NCI-H2196 (cell line): ENCODE measurements around the gene TMPRSS3.

Experiments
- DNase-seq: peaks from one replicate; lab custom pipeline; 2025; ENCODE audit not compliant: unreplicated experiment; lab: John Stamatoyannopoulos, UW

Gene TMPRSS3

DNA sequence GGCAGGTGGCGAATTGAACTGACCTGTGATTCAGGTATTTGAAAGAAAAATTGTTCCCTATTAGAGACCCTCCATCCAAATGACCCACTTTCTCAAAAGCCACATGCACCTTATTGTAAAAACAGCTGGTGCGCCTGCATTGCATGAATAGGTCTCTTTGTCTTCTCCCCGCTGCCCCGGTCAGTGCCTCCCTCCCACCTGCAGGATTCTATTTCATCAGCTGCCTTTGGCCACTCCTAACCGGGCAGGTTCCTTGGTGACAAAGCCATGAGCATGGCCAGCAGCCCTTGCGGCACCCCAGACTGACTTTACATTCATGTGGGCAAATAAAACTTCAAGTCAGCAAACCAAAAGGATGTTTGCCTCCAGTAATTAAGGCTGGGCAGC, 6.4 kb downstream of the TMPRSS3 start:
- DNase-seq: peak; percentile 91

- DNase-seq: no peak
These were observed 7.0 kb downstream of the TMPRSS3 start for GRCh38 chr21:42388740-42389448.

DNA sequence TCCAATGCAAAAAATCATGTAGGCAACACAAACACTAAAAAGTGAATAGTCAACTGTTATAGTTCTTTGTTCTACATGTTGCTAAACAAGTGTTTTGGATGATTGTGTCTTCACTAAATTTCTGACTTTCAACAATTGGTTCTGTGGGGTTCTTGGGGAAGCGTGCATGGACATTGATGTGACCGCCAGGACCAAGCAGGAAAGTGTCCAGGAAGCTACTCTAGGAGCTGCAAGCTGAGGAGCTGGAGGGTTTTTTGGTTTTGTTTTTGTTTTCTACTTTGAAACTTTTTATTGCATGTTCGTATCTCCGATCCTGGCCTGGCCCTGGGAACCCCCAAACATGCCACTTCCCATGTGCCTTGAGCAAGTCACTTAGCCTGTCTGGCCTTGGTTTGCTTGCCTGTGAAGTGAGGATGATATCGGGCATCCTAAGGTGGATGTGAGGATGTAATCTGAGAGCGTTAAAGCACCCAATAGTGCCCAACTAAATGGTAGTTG, 8.0 kb downstream of the TMPRSS3 start:
- DNase-seq: no peak

- no peak for DNase-seq
These were observed 8.7 kb downstream of the TMPRSS3 start for GRCh38 chr21:42387164-42387563.

GRCh38 chr21:42386034-42386591, 9.7 kb downstream of the TMPRSS3 start:
- DNase-seq: no peak

- no peak for DNase-seq
These were observed 10.2 kb downstream of the TMPRSS3 start for GRCh38 chr21:42385619-42386018.

GRCh38 chr21:42384989-42385388, 10.9 kb downstream of the TMPRSS3 start:
- DNase-seq: no peak

DNA sequence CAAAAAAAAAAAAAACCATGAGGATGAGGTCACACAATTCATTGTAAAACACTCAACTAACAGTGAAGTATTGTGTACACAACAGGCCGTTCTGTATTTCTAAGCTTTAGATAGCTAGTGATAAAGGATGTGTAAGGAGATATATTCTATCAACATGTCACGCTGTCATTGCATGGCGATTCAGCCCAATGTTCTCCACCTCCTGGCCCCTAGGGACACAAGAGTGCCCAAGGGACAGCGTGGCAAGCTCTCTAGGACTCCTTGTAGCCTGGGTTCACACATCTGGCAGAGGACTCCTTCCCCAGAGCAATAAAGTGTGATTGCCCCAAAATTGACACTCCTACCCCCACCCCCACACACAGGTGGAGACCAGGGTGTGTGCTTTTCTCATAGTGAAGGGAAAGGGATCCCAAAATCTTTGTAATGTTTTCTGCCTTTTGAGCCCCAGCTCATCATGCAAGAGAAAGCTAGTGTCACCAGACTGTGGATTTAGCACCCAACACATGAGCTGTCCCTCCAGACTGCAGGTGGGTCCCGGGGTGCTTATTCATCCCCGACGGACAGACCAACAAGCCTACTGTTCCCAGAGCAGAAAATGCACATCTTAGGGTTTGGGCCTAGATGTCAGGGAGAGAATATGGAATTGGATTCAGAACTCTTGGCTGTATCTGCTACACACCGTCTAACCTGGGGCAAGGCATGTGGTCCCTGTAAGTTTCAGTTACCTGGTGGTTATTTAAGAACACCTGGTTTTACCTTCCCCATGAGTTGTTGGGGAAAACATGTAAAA, 11.5 kb downstream of the TMPRSS3 start:
- peak; percentile 34 for DNase-seq

DNA sequence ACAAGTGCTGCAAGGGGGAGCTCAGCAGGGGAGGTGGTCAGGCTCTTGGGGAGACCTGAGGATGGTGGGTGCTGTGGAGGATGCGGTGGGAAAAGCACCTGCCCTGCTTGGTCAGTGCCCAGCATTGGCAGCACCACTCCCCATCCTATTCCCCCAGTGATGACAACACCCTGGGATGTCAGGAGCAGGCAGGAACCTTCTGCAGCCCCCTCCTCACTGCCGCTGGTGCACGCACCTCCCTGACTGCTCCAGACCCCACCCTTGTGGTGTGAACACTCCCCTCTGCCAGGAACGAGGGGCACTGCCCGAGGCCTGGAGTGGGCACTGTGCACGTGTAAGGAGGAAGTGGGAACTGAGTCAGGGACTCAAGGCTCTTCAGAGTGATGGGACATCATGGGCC, 12.5 kb downstream of the TMPRSS3 start:
- DNase-seq: no peak

DNA sequence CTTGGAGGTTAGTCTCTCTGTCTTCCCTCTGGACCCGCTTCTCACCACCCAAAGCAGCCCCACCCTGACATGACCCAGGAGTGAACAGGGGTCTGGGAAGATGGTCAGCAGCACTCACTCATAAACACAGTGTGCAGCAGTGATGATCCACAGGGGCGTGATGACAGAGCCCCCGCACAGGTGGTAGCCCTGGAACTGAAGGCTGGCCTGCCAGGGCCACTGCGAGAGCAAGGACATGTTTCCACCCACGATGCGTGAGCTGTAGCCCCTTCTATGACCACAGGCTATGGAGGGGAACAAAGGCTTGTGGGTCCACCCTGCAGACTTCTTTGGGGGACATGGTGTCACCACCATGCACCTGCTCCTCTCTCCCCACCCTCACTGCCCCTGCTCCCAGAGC, 12.9 kb downstream of the TMPRSS3 start:
- DNase-seq: no peak

DNA sequence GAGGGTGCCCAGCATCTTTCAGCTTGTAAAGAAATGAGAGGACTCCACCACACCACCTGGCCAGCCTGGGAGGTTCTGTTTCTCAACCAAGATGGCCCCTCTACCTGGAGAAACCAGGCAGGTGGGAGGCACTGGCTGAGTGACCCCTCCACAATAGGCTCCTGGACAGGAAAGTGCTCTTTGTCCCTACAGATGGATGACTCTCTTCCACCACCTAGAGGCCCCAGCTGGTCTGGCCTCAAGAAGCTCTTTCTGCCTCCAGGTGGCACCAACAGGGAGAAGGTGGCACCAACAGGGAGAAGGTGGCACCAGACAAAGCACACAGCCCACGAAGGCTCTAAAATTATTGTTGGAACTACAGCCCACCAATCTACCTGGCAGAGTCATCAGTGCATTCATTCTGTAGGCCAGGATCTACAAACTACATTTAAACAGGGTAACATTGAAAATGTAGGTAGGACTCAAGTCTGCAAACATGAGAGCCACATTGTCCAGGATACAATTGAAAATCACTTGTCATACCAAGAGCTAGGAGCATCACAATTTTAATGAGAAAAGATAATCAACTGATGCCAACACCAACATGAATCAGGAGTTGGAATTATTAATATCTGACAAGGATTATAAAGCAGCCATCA, 14.4 kb downstream of the TMPRSS3 start:
- peak; percentile 64 for DNase-seq

GRCh38 chr21:42379426-42380215, 16.2 kb downstream of the TMPRSS3 start:
- no peak for DNase-seq

GRCh38 chr21:42378418-42378817, 17.4 kb downstream of the TMPRSS3 start:
- DNase-seq: no peak

DNA sequence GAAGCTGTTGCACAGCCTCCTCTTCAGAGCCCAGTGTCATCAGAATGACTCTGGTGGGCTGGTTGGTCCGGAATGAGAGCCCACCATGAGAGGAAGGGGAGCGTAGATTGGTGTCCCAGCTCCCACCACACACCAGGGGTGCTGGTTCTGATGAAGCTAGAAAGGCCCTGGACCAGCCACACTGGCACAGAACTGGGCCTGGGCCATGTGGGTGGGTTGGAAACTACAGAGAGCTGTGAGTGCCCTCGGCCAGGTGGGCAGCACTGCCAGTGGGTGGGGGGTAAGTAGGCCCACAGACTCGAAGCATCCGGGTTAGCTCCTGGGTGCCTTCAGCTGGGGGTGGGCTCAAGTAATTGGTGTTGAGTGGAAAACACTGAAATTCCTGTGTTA, 17.9 kb downstream of the TMPRSS3 start:
- no peak for DNase-seq

DNA sequence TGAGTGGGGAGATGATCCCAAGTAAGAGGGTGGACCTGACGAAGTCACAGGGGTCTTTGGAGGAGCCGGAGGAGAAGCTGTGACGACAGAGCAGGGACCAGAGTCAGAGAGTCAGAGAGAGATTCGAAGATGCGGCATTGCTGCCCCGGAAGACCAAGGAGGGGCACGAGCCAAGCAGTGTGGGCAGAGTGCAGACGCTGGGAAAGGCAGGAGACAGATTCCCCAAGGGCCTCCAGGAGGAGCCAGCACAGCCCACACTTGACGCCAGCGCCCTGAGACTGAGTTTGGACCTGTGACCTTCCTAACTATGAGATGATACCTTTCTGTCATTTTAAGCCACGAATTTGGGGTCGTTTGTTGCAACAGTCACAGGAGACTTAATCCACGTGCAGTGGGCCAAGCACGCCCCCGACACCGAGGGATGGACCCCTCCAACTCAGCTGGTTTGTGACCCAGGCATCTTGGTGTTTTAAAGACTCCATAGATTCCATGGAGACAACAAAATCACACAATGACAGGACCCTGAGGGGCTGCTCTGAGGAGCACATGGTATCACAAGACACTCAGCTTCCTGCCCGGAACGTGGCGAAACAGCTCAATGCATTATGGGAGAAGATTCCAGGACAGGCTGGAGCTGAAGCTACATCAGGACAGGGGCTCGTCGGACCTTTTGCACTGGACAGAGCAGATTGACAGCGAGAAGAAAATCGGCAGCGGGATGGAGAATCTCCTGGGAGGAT, 18.5 kb downstream of the TMPRSS3 start:
- DNase-seq: no peak

GRCh38 chr21:42376338-42376982, 19.4 kb downstream of the TMPRSS3 start:
- no peak for DNase-seq

GRCh38 chr21:42375966-42376337, 19.9 kb downstream of the TMPRSS3 start:
- DNase-seq: no peak

DNA sequence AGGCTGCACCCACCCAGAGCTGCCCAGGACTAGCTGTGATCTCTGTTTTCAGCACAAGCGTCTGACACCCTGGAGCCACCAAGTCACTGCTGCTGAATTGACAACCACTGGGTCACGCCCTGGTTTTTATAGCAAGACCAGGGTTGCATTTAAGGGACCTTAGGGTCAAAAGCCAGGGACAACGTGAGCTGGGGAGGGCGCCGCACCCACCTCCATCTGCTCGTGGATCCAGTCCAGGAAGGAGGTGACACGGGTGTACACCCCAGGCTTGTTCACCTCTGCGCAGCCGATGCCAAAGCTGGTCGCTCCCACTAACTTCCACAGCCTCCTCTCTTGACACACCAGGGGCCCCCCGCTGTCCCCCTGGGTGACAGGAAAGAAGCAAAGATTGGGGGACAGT, 20.3 kb downstream of the TMPRSS3 start:
- DNase-seq: no peak

DNA sequence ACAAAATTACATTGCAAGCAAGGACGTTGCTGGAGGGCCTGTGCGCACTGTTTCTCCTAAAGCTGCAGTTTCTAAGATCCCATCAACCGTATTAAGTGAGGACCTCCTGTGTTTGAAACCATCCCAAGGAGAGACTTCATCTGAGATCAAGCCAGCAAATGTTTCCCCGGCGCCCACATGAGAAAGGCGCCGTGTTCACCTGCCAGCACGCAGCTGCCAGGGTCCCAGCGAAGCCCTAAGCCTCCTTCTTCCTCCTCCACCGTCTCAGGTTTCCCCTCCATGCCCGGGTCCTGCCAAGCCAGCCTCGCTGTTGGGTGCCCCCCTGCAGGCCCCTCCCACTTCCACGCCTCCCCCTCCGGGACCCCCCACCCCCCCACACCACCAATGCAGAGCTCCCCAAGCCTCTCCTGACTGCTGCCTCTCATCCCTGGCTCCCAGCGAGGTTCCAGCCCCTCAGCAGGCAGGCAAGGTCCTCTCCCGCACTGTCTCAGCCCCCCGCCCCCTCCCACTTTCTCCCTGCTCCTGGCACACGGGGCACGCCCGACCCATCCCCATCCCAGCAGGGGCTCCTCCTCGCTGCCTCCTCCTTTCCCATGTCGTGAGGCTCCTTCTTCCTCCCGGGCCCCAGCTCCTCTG, 20.9 kb downstream of the TMPRSS3 start:
- DNase-seq: no peak
